Measurements from ENCODE around the gene RAB6B.

Gene RAB6B

DNA sequence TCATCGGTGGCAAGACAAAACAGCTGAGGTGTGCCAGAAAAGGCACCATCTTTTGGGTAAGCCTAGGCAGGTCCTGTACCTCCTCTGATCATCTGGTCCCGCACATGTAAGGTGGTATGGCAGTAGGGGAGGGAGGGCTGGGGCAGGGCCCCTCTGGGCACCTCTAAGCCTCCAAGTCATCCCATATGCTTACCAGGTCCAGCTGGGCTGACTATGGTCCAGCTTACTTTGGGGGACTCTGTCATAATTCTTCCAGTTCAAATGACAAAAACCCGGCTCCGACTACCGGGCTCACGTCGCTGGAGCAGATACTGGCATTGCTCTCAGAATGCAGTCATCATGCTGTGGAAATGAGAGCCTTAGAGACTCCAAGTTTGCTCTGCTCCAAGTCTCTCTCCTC is 1.9 kb upstream of the RAB6B start:
- TF ChIP-seq CTCF (IDR thresholded peaks at IDR 0.05): no peak

- TF ChIP-seq CTCF (IDR thresholded peaks at IDR 0.05): no peak
These were observed 500 bp upstream of the RAB6B start for GRCh38 chr3:133896002-133896761.

- TF ChIP-seq CTCF (IDR thresholded peaks at IDR 0.05): peak; percentile 31; the same call in 1 of the 2 replicates
These were observed 1.1 kb downstream of the RAB6B start for GRCh38 chr3:133894353-133895207.

DNA sequence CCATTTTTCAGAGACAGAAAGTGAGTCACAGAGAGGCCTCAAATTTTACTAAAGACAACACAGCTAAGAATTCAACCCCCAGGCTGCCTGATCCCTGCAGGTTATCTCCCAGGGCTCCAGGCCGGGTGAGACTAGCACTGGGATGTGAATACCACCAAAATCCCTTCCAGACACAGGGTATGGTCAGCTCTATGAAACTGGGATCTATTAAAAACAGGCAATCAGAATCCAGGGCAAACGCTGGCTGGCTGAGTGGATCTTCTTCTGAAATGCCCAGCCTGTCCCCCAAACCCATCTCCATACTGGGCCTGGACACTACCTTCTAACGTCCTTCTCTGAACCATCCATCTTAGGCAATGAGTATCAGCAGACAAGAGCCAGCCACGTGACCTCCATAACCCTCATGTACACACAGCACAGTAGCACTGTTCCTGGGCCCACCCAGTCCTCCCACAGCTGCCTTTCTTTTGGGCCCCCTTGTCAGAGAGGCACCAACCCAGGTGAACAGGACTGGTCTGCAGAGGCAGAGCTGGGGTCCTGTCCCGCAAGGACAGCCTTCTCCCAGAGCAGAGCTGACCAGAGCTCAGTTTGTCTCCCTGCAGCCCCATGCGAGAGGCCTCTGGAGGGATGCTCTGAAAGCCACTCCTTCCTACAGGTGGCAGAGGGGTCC is 1.9 kb downstream of the RAB6B start:
- no peak for TF ChIP-seq CTCF (IDR thresholded peaks at IDR 0.05)

DNA sequence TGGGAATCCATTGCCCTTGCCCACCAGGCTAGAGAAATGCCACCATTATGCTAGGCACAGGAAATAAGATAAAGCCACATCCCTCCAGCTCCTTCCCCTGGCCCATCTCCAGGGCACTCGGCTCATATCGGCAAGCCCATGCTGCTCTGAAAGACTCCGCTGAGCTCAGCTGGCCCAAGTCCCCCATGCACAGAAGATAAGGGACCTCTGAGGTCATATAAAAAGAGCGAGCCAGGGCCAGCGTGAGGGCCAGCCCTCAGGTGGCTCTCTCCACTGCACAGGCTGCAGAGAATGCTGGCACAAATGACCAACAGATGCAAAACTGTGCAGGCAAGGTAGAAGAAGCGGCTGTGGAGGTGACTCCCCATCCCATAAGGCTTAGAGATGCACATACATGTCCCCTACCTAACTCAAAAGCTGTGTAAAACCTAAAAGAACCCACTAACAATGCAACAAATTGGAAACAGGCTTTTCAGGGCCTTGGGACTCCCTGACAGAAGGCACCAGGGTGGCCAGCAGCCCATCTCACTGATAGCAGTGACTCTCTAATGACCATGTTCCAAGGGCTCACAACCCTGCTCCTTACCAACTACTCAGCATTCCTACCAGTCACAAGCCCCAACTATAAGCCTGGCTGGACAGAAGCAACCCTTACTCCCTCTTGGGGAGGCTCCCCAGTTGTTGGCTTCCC is 3.0 kb downstream of the RAB6B start:
- no peak for TF ChIP-seq CTCF (IDR thresholded peaks at IDR 0.05)

- no peak for TF ChIP-seq CTCF (IDR thresholded peaks at IDR 0.05)
These were observed 3.9 kb downstream of the RAB6B start for GRCh38 chr3:133891662-133892378.

All from LNCAP (cell line).